Measurements from ENCODE around the gene TMEM242. TPM values are rescaled to one million over a fixed set of nuclear protein-coding genes. Genes with fewer than 3 reads are reported as not detected.

Gene TMEM242
- total and polyA plus RNA-seq, 10 of the 15 experiments (the other 5 are each of a cell fraction or from before 2014, with no cell fraction given) = 2.8 to 9.8 (median 5.5) TPM

DNA sequence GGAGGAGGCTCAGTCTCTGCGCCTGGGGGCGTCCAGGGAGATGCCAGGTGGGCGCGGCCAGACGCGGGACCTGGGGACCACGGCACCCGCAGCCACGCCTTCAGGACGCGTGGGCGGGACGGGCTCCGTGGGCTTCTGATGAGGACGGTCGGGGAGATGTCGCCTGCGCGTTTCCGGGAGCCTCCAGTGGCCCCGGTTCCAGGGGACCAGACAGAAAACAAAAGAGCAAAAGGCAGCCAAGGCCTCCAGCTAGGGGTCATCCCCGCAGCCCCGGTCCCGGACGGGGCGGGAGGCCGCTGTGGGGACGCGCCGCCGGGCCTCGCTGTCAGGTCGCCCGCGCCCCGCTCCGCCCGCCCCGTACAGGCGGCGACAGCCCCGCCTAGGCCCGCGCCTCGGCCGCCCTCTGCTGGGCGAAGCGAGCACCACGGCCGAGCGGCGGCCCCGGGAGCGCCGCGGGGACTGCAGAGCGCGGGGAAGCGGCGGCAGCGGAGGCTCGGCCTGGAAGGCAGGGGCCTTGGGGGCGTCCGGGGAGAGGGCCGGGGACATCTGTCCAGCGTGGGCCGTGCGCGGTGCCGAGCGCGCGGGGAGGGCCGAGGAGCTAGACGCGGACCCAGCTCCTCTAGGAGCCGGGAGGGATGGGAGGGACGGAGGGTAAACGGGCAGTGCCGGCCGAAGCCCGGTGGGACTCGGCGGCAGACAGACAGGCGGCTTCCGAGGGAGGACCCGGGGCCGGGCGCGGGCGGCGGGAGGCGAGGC is 48.7 kb downstream of the TMEM242 start (continued):
- TF ChIP-seq SREBF2 (IDR thresholded peaks at IDR 0.05; ENCODE audit: low read length) (no peak), RB1 (IDR thresholded peaks at IDR 0.05; ENCODE audit: borderline replicate concordance) (peak; percentile 91), CBFB (IDR thresholded peaks at IDR 0.05; ENCODE audit: low read depth) (no peak), FOS (IDR thresholded peaks at IDR 0.05; ENCODE audit: borderline replicate concordance, extremely low read depth, insufficient read length) (no peak), BACH1 (IDR thresholded peaks at IDR 0.05; ENCODE audit: borderline replicate concordance) (peak; percentile 91), TCF12 (IDR thresholded peaks at IDR 0.05; ENCODE audit: low read depth, low read length) (0 out of 2 replicates have a peak, but pooled peaks have one; percentile 11), RAD21 (IDR thresholded peaks at IDR 0.05; ENCODE audit: insufficient read depth, low read depth, low read length) (peak; percentile 85), DPF2 (IDR thresholded peaks at IDR 0.05) (peak; percentile 88), SMC3 (IDR thresholded peaks at IDR 0.05; ENCODE audit: borderline replicate concordance, low read length) (peak; percentile 31; the same call in 1 of the 2 replicates), NFXL1 (IDR thresholded peaks at IDR 0.05; ENCODE audit: borderline replicate concordance) (peak; percentile 54; the same call in 1 of the 2 replicates), RCOR1 (conservative IDR thresholded peaks at IDR 0.05; ENCODE audit: low read depth, low read length) (0 out of 2 replicates have a peak, but pooled peaks have one; percentile 30), TCF3 (IDR thresholded peaks at IDR 0.05; ENCODE audit: borderline replicate concordance, insufficient read depth, low read depth, low read length) (0 out of 2 replicates have a peak, but pooled peaks have one; percentile 5)
- TF ChIP-seq, protein P1, sequence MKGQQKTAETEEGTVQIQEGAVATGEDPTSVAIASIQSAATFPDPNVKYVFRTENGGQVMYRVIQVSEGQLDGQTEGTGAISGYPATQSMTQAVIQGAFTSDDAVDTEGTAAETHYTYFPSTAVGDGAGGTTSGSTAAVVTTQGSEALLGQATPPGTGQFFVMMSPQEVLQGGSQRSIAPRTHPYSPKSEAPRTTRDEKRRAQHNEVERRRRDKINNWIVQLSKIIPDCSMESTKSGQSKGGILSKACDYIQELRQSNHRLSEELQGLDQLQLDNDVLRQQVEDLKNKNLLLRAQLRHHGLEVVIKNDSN (IDR thresholded peaks at IDR 0.05; ENCODE audit: borderline replicate concordance, extremely low read length, insufficient read depth, low read depth, low read length) = no peak
- TF ChIP-seq, protein P2, sequence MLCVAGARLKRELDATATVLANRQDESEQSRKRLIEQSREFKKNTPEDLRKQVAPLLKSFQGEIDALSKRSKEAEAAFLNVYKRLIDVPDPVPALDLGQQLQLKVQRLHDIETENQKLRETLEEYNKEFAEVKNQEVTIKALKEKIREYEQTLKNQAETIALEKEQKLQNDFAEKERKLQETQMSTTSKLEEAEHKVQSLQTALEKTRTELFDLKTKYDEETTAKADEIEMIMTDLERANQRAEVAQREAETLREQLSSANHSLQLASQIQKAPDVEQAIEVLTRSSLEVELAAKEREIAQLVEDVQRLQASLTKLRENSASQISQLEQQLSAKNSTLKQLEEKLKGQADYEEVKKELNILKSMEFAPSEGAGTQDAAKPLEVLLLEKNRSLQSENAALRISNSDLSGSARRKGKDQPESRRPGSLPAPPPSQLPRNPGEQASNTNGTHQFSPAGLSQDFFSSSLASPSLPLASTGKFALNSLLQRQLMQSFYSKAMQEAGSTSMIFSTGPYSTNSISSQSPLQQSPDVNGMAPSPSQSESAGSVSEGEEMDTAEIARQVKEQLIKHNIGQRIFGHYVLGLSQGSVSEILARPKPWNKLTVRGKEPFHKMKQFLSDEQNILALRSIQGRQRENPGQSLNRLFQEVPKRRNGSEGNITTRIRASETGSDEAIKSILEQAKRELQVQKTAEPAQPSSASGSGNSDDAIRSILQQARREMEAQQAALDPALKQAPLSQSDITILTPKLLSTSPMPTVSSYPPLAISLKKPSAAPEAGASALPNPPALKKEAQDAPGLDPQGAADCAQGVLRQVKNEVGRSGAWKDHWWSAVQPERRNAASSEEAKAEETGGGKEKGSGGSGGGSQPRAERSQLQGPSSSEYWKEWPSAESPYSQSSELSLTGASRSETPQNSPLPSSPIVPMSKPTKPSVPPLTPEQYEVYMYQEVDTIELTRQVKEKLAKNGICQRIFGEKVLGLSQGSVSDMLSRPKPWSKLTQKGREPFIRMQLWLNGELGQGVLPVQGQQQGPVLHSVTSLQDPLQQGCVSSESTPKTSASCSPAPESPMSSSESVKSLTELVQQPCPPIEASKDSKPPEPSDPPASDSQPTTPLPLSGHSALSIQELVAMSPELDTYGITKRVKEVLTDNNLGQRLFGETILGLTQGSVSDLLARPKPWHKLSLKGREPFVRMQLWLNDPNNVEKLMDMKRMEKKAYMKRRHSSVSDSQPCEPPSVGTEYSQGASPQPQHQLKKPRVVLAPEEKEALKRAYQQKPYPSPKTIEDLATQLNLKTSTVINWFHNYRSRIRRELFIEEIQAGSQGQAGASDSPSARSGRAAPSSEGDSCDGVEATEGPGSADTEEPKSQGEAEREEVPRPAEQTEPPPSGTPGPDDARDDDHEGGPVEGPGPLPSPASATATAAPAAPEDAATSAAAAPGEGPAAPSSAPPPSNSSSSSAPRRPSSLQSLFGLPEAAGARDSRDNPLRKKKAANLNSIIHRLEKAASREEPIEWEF (IDR thresholded peaks at IDR 0.05; ENCODE audit: insufficient replicate concordance, low read depth, low read length) = no peak
- TF ChIP-seq, protein P3, sequence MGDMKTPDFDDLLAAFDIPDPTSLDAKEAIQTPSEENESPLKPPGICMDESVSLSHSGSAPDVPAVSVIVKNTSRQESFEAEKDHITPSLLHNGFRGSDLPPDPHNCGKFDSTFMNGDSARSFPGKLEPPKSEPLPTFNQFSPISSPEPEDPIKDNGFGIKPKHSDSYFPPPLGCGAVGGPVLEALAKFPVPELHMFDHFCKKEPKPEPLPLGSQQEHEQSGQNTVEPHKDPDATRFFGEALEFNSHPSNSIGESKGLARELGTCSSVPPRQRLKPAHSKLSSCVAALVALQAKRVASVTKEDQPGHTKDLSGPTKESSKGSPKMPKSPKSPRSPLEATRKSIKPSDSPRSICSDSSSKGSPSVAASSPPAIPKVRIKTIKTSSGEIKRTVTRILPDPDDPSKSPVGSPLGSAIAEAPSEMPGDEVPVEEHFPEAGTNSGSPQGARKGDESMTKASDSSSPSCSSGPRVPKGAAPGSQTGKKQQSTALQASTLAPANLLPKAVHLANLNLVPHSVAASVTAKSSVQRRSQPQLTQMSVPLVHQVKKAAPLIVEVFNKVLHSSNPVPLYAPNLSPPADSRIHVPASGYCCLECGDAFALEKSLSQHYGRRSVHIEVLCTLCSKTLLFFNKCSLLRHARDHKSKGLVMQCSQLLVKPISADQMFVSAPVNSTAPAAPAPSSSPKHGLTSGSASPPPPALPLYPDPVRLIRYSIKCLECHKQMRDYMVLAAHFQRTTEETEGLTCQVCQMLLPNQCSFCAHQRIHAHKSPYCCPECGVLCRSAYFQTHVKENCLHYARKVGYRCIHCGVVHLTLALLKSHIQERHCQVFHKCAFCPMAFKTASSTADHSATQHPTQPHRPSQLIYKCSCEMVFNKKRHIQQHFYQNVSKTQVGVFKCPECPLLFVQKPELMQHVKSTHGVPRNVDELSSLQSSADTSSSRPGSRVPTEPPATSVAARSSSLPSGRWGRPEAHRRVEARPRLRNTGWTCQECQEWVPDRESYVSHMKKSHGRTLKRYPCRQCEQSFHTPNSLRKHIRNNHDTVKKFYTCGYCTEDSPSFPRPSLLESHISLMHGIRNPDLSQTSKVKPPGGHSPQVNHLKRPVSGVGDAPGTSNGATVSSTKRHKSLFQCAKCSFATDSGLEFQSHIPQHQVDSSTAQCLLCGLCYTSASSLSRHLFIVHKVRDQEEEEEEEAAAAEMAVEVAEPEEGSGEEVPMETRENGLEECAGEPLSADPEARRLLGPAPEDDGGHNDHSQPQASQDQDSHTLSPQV (IDR thresholded peaks at IDR 0.05) = peak; percentile 78; the same call in 1 of the 2 replicates
- TF ChIP-seq, protein P4, sequence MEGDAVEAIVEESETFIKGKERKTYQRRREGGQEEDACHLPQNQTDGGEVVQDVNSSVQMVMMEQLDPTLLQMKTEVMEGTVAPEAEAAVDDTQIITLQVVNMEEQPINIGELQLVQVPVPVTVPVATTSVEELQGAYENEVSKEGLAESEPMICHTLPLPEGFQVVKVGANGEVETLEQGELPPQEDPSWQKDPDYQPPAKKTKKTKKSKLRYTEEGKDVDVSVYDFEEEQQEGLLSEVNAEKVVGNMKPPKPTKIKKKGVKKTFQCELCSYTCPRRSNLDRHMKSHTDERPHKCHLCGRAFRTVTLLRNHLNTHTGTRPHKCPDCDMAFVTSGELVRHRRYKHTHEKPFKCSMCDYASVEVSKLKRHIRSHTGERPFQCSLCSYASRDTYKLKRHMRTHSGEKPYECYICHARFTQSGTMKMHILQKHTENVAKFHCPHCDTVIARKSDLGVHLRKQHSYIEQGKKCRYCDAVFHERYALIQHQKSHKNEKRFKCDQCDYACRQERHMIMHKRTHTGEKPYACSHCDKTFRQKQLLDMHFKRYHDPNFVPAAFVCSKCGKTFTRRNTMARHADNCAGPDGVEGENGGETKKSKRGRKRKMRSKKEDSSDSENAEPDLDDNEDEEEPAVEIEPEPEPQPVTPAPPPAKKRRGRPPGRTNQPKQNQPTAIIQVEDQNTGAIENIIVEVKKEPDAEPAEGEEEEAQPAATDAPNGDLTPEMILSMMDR (IDR thresholded peaks at IDR 0.05 in 2 of 3, conservative IDR thresholded peaks at IDR 0.05 in 1 of 3; ENCODE audit: control insufficient read depth in 2 of 3, extremely low read depth in 1 of 3, insufficient read depth in 1 of 3, low read depth in 3 of 3, low read length in 3 of 3) = peak; percentile 59 to 82 (median 65); a peak in 4 of 6 replicates
